ENCODE measurements around the gene TCEA3.

DNA sequence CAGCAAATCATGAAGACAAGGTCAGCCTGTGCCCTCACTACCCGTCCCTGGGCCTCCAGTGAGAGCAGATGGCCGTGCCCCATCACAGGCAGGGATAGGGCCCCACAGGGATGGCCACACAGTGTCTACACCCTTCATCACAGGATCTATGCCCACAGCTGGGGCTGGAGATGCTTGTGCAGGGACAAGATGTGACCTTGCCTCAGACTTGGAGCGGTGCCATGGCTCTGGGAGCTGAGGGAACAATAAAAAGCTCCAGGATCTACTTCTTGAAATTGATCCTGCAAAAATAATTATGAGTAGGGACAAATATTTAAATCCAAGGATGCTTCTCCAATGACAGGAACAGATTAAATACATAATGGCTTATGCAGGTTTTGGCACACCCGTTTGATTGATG, 25.4 kb upstream of the TCEA3 start:
- TF ChIP-seq, protein P1, sequence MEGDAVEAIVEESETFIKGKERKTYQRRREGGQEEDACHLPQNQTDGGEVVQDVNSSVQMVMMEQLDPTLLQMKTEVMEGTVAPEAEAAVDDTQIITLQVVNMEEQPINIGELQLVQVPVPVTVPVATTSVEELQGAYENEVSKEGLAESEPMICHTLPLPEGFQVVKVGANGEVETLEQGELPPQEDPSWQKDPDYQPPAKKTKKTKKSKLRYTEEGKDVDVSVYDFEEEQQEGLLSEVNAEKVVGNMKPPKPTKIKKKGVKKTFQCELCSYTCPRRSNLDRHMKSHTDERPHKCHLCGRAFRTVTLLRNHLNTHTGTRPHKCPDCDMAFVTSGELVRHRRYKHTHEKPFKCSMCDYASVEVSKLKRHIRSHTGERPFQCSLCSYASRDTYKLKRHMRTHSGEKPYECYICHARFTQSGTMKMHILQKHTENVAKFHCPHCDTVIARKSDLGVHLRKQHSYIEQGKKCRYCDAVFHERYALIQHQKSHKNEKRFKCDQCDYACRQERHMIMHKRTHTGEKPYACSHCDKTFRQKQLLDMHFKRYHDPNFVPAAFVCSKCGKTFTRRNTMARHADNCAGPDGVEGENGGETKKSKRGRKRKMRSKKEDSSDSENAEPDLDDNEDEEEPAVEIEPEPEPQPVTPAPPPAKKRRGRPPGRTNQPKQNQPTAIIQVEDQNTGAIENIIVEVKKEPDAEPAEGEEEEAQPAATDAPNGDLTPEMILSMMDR (IDR thresholded peaks at IDR 0.05; ENCODE audit: low read depth, low read length, poor library complexity, severe bottlenecking), result no peak
- no peak for TF ChIP-seq EZH2phosphoT487 (IDR thresholded peaks at IDR 0.05; ENCODE audit: borderline replicate concordance, low read length)

Data from DOHH2 (cell line).